ENCODE results near the gene IGF2BP2. TPM values are rescaled to one million over a fixed set of nuclear protein-coding genes. Genes with fewer than 3 reads are reported as not detected.
A peak's percentile ranks its signal among the peaks of the same experiment; 100 is the strongest.

IGF2BP2 gene
- total RNA-seq, 1 donor from 2014 or later = 101 TPM

- no peak overlapping the region for H3K4me3 Mint-ChIP-seq (ENCODE audit: unreplicated experiment)
- no peak for DNase-seq (ENCODE audit: extremely low spot score, unreplicated experiment)
- TF ChIP-seq, protein P1, sequence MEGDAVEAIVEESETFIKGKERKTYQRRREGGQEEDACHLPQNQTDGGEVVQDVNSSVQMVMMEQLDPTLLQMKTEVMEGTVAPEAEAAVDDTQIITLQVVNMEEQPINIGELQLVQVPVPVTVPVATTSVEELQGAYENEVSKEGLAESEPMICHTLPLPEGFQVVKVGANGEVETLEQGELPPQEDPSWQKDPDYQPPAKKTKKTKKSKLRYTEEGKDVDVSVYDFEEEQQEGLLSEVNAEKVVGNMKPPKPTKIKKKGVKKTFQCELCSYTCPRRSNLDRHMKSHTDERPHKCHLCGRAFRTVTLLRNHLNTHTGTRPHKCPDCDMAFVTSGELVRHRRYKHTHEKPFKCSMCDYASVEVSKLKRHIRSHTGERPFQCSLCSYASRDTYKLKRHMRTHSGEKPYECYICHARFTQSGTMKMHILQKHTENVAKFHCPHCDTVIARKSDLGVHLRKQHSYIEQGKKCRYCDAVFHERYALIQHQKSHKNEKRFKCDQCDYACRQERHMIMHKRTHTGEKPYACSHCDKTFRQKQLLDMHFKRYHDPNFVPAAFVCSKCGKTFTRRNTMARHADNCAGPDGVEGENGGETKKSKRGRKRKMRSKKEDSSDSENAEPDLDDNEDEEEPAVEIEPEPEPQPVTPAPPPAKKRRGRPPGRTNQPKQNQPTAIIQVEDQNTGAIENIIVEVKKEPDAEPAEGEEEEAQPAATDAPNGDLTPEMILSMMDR (IDR thresholded peaks at IDR 0.05) = no peak
Observed at GRCh38 chr3:185739264-185739701, 85.6 kb downstream of the IGF2BP2 start.

GRCh38 chr3:185737740-185738680 lies 86.8 kb downstream of the IGF2BP2 start:
- Mint-ChIP-seq H3K27ac (ENCODE audit: unreplicated experiment) (peak overlapping the region; percentile 17), H3K36me3 (ENCODE audit: unreplicated experiment) (peaks cover 1% of the 10 kb centered on the region), H3K4me3 (ENCODE audit: unreplicated experiment) (no peak overlapping the region), H3K4me1 (ENCODE audit: unreplicated experiment) (peaks cover 60% of the 10 kb centered on the region), H3K27me3 (ENCODE audit: unreplicated experiment) (no peaks in the 10 kb centered on the region), H3K9me3 (ENCODE audit: unreplicated experiment) (no peaks in the 10 kb centered on the region)
- DNase-seq (ENCODE audit: extremely low spot score, unreplicated experiment) = no peak
- TF ChIP-seq, protein P1 (IDR thresholded peaks at IDR 0.05) = no peak

More at GRCh38 chr3:185739264-185739701, 85.6 kb downstream of the IGF2BP2 start:
- peaks cover 56% of the 10 kb centered on the region for H3K4me1 Mint-ChIP-seq (ENCODE audit: unreplicated experiment)
- peak overlapping the region; percentile 34 for H3K27ac Mint-ChIP-seq (ENCODE audit: unreplicated experiment)
- H3K9me3 Mint-ChIP-seq (ENCODE audit: unreplicated experiment) = no peaks in the 10 kb centered on the region
- H3K36me3 Mint-ChIP-seq (ENCODE audit: unreplicated experiment) = no peaks in the 10 kb centered on the region
- H3K27me3 Mint-ChIP-seq (ENCODE audit: unreplicated experiment) = no peaks in the 10 kb centered on the region

DNA sequence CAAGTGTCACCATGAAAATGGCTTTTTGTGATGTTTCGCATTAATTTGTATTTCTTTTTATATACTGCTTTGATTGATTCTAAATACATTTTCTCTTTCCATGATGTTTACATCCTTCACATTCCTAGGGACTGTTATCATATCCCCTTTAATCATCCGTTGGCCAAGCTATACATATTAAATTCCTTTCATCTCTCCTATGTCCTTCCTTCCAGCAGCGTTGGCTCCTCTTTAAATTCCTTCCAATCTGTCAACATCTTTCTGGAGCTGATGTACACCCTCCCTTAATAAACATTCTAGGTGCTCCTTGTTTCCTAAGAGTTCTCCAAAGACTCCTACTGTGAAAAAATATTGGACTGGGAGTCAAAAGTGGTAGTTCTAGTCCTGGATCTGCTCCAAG lies 87.8 kb downstream of the IGF2BP2 start:
- TF ChIP-seq, protein P1 (IDR thresholded peaks at IDR 0.05) = no peak
- H3K36me3 Mint-ChIP-seq (ENCODE audit: unreplicated experiment) = peaks cover 2% of the 10 kb centered on the region
- DNase-seq (ENCODE audit: extremely low spot score, unreplicated experiment) = no peak
- peaks cover 69% of the 10 kb centered on the region for H3K4me1 Mint-ChIP-seq (ENCODE audit: unreplicated experiment)
- H3K27me3 Mint-ChIP-seq (ENCODE audit: unreplicated experiment) = no peaks in the 10 kb centered on the region
- no peak overlapping the region for H3K4me3 Mint-ChIP-seq (ENCODE audit: unreplicated experiment)
- H3K9me3 Mint-ChIP-seq (ENCODE audit: unreplicated experiment) = no peaks in the 10 kb centered on the region
- H3K27ac Mint-ChIP-seq (ENCODE audit: unreplicated experiment) = peak overlapping the region; percentile 40

GRCh38 chr3:185734725-185735096 lies 90.1 kb downstream of the IGF2BP2 start:
- Mint-ChIP-seq H3K4me1 (ENCODE audit: unreplicated experiment) (peaks cover 82% of the 10 kb centered on the region), H3K36me3 (ENCODE audit: unreplicated experiment) (peaks cover 2% of the 10 kb centered on the region), H3K27ac (ENCODE audit: unreplicated experiment) (peak overlapping the region; percentile 68)

More at GRCh38 chr3:185734725-185735096, 90.1 kb downstream of the IGF2BP2 start:
- H3K27me3 Mint-ChIP-seq (ENCODE audit: unreplicated experiment) = no peaks in the 10 kb centered on the region
- no peak for DNase-seq (ENCODE audit: extremely low spot score, unreplicated experiment)
- H3K4me3 Mint-ChIP-seq (ENCODE audit: unreplicated experiment) = no peak overlapping the region
- H3K9me3 Mint-ChIP-seq (ENCODE audit: unreplicated experiment) = no peaks in the 10 kb centered on the region
- TF ChIP-seq, protein P1 (IDR thresholded peaks at IDR 0.05) = no peak

Measured in osteocyte (in vitro differentiated cells).